Left hindlimb (tissue), 1 donor: Measurements from ENCODE around the gene PMCH.
A peak's percentile ranks its signal among the peaks of the same experiment; 100 is the strongest.
"Not testable (repeated sequence)": the region's sequence is repeated elsewhere in the genome, so short reads cannot be mapped to it uniquely, and the experiment has no call there.

Source experiments
- DNase-seq: peaks from one replicate; pipeline ENCODE4 v3.0.0-alpha.2; 2018

Gene PMCH

GRCh38 chr12:102197789-102198188 lies at the start of gene PMCH:
PMCH (minus strand) TSS chr12:102197833; CDS start chr12:102197770, 63 bp downstream.
- DNase-seq = no peak

GRCh38 chr12:102240859-102241258 lies 43.2 kb upstream of the PMCH start:
- DNase-seq = not testable (repeated sequence)

GRCh38 chr12:102234599-102234998 lies 37.0 kb upstream of the PMCH start:
- no peak for DNase-seq

- DNase-seq = peak; percentile 49
Measured at GRCh38 chr12:102232446-102232845, 34.8 kb upstream of the PMCH start.

GRCh38 chr12:102232036-102232435 lies 34.4 kb upstream of the PMCH start:
- DNase-seq = no peak

GRCh38 chr12:102227954-102228353 lies 30.3 kb upstream of the PMCH start:
- no peak for DNase-seq

- no peak for DNase-seq
Measured at GRCh38 chr12:102220736-102221135, 23.1 kb upstream of the PMCH start.

- no peak for DNase-seq
Measured at GRCh38 chr12:102215992-102216691, 18.5 kb upstream of the PMCH start.

- no peak for DNase-seq
Measured at GRCh38 chr12:102204025-102204424, 6.4 kb upstream of the PMCH start.

- no peak for DNase-seq
Measured at GRCh38 chr12:102202556-102202955, 4.9 kb upstream of the PMCH start.

GRCh38 chr12:102201436-102202061 lies 3.9 kb upstream of the PMCH start:
- DNase-seq = no peak

- no peak for DNase-seq
Measured at GRCh38 chr12:102195826-102196225, 1.8 kb downstream of the PMCH start.

- DNase-seq = no peak
Measured at GRCh38 chr12:102182635-102183034, 15.0 kb downstream of the PMCH start.

- DNase-seq = no peak
Measured at GRCh38 chr12:102174761-102175160, 22.9 kb downstream of the PMCH start.

GRCh38 chr12:102174117-102174516 lies 23.5 kb downstream of the PMCH start:
- no peak for DNase-seq

- DNase-seq = no peak
Measured at GRCh38 chr12:102172436-102172835, 25.2 kb downstream of the PMCH start.

GRCh38 chr12:102171951-102172350 lies 25.7 kb downstream of the PMCH start:
- no peak for DNase-seq

GRCh38 chr12:102169922-102170621 lies 27.6 kb downstream of the PMCH start:
- DNase-seq = no peak

- DNase-seq = no peak
Measured at GRCh38 chr12:102167821-102168604, 29.6 kb downstream of the PMCH start.

GRCh38 chr12:102163383-102163782 lies 34.2 kb downstream of the PMCH start:
- no peak for DNase-seq

GRCh38 chr12:102155206-102155605 lies 42.4 kb downstream of the PMCH start:
- not testable (repeated sequence) for DNase-seq

- not testable (repeated sequence) for DNase-seq
Measured at GRCh38 chr12:102147062-102147587, 50.5 kb downstream of the PMCH start.
